Naive B cell (primary cell): ENCODE data around the gene GPR142. TPM values are rescaled to one million over a fixed set of nuclear protein-coding genes. Genes with fewer than 3 reads are reported as not detected.
A peak's percentile ranks its signal among the peaks of the same experiment; 100 is the strongest.

Experiments
- ATAC-seq, 2 donors: fragments of 150-1000 bp; cut with Tn5 transposase; 2 replicates each; pipeline ENCODE4 v1.10.0; 2021; ENCODE audit warnings: low read depth in 2 of 2, mild to moderate bottlenecking in 2 of 2, moderate library complexity in 2 of 2
- DNase-seq: peaks from one replicate; pipeline ENCODE4 v3.0.0; 2022
- H3K27ac Mint-ChIP-seq, 6 donors: one replicate each; pipeline ENCODE4 v1.8.0; 2020 to 2022; ENCODE audit warnings: mild to moderate bottlenecking in 6 of 6, mixed read lengths in 6 of 6, moderate library complexity in 5 of 6, inconsistent platforms in 2 of 6
- H3K27me3 Mint-ChIP-seq, 3 donors: one replicate each; pipeline ENCODE4 v1.8.0; 2021 to 2022; ENCODE audit warnings: mixed read lengths in 3 of 3, mild to moderate bottlenecking in 1 of 3
- H3K36me3 Mint-ChIP-seq, 2 donors: one replicate each; pipeline ENCODE4 v1.8.0; 2020 to 2022; ENCODE audit warnings: mixed read lengths in 2 of 2, inconsistent platforms in 1 of 2, mild to moderate bottlenecking in 1 of 2
- H3K4me1 Mint-ChIP-seq, 3 donors: one replicate each; pipeline ENCODE4 v1.8.0; 2020 to 2022; ENCODE audit warnings: mixed read lengths in 3 of 3, inconsistent platforms in 1 of 3, mild to moderate bottlenecking in 1 of 3, moderate library complexity in 1 of 3
- H3K4me3 Mint-ChIP-seq, 8 donors: one replicate each; pipeline ENCODE4 v1.8.0; 2020 to 2022; ENCODE audit warnings: mild to moderate bottlenecking in 8 of 8, mixed read lengths in 8 of 8, moderate library complexity in 8 of 8, inconsistent platforms in 2 of 8
- H3K9me3 Mint-ChIP-seq, 7 donors: one replicate each; pipeline ENCODE4 v1.8.0; 2020 to 2022; ENCODE audit warnings: mixed read lengths in 7 of 7, mild to moderate bottlenecking in 5 of 7, inconsistent platforms in 2 of 7, moderate library complexity in 1 of 7
- polyA plus RNA-seq, 6 donors: library from polyadenylated mRNA; unstranded; fragments of 300-500 nt; fragmentation: Illumina TruSeq; gene quantifications; one replicate each; pipeline ENCODE4 v1.2.3, GENCODE V29; 2021; ENCODE audit warnings: low read depth in 6 of 6

GPR142 gene
- not detected for polyA plus RNA-seq

DNA sequence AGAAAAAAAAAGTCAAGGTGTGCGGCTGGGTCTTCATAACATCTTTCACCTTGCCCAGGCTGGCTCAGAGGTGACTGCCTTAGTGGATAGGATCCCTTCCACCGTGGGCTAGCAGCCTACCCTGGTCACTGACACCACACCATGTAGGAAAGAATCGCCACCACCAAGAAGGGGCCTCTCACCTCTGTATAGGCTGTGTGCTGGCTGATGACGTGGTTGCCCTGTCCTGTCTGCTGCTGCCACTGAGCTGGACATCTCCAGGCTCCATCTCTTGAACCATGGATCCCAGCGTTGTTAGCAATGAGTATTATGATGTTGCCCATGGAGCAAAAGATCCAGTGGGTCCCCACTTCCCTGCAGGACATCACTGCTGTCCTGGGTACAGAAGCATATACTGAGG lies at the start of gene GPR142:
GPR142 (plus strand) TSS at position 301 of the 400 bp plus-strand sequence. CDS start 2,035 bp downstream, outside the sequence.
- H3K4me1 Mint-ChIP-seq, result peaks cover 7 to 19% (median 10%) of the 10 kb centered on the region in 3 donors
- no peaks in the 10 kb centered on the region for H3K9me3 Mint-ChIP-seq
- ATAC-seq, result no peak
- DNase-seq, result no peak
- peak within 1 kb of the TSS in 2 of 8 donors; percentile 6 to 55 for H3K4me3 Mint-ChIP-seq
- peaks cover 10 to 62% (median 46%) of the 10 kb centered on the region in 3 donors for H3K27me3 Mint-ChIP-seq
- H3K36me3 Mint-ChIP-seq, result no peaks in the 10 kb centered on the region
- no peak within 1 kb of the TSS for H3K27ac Mint-ChIP-seq

DNA sequence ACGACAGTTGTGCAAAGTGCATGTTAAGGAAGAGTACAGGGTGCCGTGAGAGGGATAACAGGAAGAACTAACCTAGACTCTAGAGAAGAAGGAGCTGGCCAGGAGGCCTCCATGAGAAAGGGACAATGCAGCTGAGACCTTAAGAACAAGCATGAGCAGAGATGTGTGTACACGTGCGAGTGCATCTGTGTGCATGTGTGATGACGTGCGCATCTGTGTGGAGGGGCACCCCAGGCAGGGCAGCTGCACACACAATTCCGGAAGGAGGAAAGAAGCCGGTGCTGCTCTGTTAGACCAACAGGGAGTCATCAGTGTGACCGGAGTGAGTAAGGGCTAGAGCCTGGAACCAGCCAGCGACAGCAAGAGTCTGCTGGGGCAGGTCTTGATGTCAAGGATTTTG lies 48.9 kb upstream of the GPR142 start:
- no peaks in the 10 kb centered on the region for H3K36me3 Mint-ChIP-seq
- H3K4me3 Mint-ChIP-seq, result no peak overlapping the region
- ATAC-seq, result no peak
- H3K27me3 Mint-ChIP-seq, result peaks cover 24 to 42% (median 31%) of the 10 kb centered on the region in 3 donors
- peaks cover 0 to 2% (median 0%) of the 10 kb centered on the region in 7 donors for H3K9me3 Mint-ChIP-seq
- DNase-seq, result no peak
- no peak overlapping the region for H3K27ac Mint-ChIP-seq
- no peaks in the 10 kb centered on the region for H3K4me1 Mint-ChIP-seq

- DNase-seq (no peak), ATAC-seq (no peak)
- H3K4me1 Mint-ChIP-seq, result peaks cover 0 to 21% (median 0%) of the 10 kb centered on the region in 3 donors
- H3K27me3 Mint-ChIP-seq, result peaks cover 33 to 69% (median 52%) of the 10 kb centered on the region in 3 donors
- no peak overlapping the region for H3K27ac Mint-ChIP-seq
- no peaks in the 10 kb centered on the region for H3K36me3 Mint-ChIP-seq
- peaks cover 0 to 1% (median 0%) of the 10 kb centered on the region in 7 donors for H3K9me3 Mint-ChIP-seq
- H3K4me3 Mint-ChIP-seq, result peak overlapping the region in 3 of 8 donors; percentile 29 to 57 (median 35)
These were observed 42.8 kb upstream of the GPR142 start for GRCh38 chr17:74324521-74324920.

DNA sequence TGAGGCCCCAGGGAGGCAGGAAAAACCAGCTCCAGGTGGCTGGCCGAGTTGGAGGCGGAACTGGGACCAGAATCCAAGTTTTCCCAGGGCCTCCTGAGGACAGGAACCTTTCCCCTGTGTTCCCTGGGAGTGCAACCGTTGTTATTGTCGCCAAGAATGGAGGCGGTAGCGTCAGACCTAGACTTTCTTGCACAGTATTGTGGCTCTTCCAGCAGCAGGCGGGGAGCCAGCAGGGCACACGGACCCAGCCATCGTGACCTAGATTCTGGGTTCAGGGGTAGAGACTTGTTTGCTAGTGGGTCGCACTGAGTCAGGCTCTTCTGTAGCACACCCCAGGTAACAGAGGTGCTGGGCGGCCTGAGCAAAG lies 41.9 kb upstream of the GPR142 start:
- Mint-ChIP-seq H3K9me3 (peaks cover 0 to 1% (median 0%) of the 10 kb centered on the region in 7 donors), H3K4me3 (peak overlapping the region in 5 of 8 donors; percentile 48 to 73 (median 54)), H3K27ac (no peak overlapping the region), H3K36me3 (no peaks in the 10 kb centered on the region), H3K27me3 (peaks cover 36 to 66% (median 60%) of the 10 kb centered on the region in 3 donors), H3K4me1 (peaks cover 0 to 21% (median 0%) of the 10 kb centered on the region in 3 donors)
- no peak for DNase-seq
- no peak for ATAC-seq

DNA sequence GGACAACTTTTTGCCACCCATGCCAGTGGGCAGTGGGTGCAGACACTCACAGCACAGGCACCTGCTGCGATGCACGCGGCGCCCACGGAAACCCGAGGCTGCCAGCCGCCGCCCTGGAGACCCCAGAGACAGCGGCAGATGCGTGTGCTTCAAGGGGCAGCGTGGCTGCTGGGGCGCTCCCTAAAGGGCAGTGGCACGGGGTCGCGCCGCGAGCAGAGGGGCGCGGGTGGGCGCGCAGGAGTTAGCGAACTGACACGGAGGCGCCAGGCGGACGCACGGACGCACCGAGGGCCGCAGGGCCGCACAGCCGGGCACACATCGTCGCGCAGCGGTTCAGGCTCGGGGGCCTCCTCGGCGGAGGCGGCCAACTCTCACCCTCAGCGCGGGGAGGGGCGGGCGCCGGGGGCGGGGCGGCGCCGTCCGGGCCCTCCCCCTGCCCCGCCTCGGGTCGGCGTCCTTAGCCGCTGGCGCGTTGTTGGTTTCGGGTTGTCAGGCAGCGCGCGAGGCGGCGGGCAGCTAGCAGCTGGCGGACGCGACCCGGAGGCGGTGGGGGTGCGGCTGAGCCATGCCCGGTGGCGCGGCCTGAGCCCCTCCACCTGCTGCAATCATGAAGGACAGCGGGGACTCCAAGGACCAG lies 41.4 kb upstream of the GPR142 start, which contains the start of gene KIF19:
KIF19 (plus strand) TSS at position 484 of the 637 bp plus-strand sequence; CDS start at position 608, 124 bp downstream.
- H3K4me3 Mint-ChIP-seq, result peak within 1 kb of the TSS in 6 of 8 donors; percentile 28 to 75 (median 62)
- DNase-seq, result no peak
- peaks cover 38 to 67% (median 65%) of the 10 kb centered on the region in 3 donors for H3K27me3 Mint-ChIP-seq
- H3K36me3 Mint-ChIP-seq, result no peaks in the 10 kb centered on the region
- peak; percentile 35 to 49 for ATAC-seq
- no peak within 1 kb of the TSS for H3K27ac Mint-ChIP-seq
- H3K4me1 Mint-ChIP-seq, result peaks cover 0 to 21% (median 0%) of the 10 kb centered on the region in 3 donors
- H3K9me3 Mint-ChIP-seq, result peaks cover 0 to 1% (median 0%) of the 10 kb centered on the region in 7 donors

- ATAC-seq (no peak), DNase-seq (no peak)
- Mint-ChIP-seq H3K27me3 (peaks cover 35 to 71% (median 65%) of the 10 kb centered on the region in 3 donors), H3K4me1 (peaks cover 0 to 21% (median 0%) of the 10 kb centered on the region in 3 donors), H3K4me3 (peak overlapping the region in 4 of 8 donors; percentile 17 to 75 (median 44)), H3K27ac (no peak overlapping the region), H3K9me3 (no peaks in the 10 kb centered on the region), H3K36me3 (no peaks in the 10 kb centered on the region)
These were observed 40.8 kb upstream of the GPR142 start for GRCh38 chr17:74326506-74326905.

DNA sequence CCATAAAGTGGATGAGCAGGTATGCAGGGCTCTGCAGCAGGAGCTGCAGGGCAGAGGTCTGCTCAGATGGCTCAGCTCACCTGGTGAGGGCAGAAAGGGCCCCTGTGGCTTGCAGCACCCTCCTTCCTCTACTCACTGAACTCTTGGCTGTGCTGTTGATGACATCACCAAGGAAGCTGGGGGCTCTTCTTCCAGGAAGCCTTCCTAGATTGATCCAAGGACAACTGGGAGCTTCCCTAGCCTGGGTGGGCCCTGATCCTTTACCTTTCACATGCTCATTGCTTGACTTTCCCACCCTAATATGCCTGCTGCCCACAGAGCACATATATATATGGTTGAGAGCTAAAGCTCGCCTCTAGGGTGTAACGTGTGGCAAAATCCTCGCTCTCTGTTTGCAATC lies 38.8 kb upstream of the GPR142 start:
- H3K27me3 Mint-ChIP-seq, result peaks cover 19 to 53% (median 47%) of the 10 kb centered on the region in 3 donors
- ATAC-seq (no peak), DNase-seq (no peak)
- no peaks in the 10 kb centered on the region for H3K36me3 Mint-ChIP-seq
- peaks cover 0 to 21% (median 0%) of the 10 kb centered on the region in 3 donors for H3K4me1 Mint-ChIP-seq
- H3K9me3 Mint-ChIP-seq, result peaks cover 0 to 2% (median 0%) of the 10 kb centered on the region in 7 donors
- H3K4me3 Mint-ChIP-seq, result peak overlapping the region in 1 of 8 donors; percentile 45
- no peak overlapping the region for H3K27ac Mint-ChIP-seq

DNA sequence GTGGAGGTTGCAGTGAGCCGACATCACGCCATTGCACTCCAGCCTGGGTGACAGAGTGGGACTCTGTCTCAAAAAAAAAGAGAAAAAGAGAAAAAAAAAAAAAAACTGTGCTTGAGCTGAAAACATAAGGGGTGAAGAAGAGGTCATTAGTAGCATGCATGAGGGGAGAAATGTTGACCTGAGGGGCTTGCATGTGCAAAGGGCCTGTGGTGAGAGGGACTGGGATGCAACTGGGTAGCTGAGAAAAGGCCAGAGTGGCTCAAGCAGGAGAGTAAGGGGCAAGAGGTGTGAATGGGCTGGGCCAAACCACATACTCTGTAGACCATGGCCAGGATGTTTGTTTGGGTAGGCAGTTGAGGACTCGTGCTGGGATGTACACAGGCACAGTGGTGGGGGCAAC lies 37.9 kb upstream of the GPR142 start:
- peaks cover 0 to 8% (median 0%) of the 10 kb centered on the region in 7 donors for H3K9me3 Mint-ChIP-seq
- peaks cover 15 to 48% (median 41%) of the 10 kb centered on the region in 3 donors for H3K27me3 Mint-ChIP-seq
- H3K27ac Mint-ChIP-seq, result peak overlapping the region in 2 of 6 donors; percentile 12 to 84
- no peak overlapping the region for H3K4me3 Mint-ChIP-seq
- H3K4me1 Mint-ChIP-seq, result peaks cover 0 to 19% (median 0%) of the 10 kb centered on the region in 3 donors
- H3K36me3 Mint-ChIP-seq, result no peaks in the 10 kb centered on the region
- ATAC-seq, result no peak
- no peak for DNase-seq

GRCh38 chr17:74330446-74330845 lies 36.9 kb upstream of the GPR142 start:
- Mint-ChIP-seq H3K27me3 (peaks cover 12 to 40% (median 35%) of the 10 kb centered on the region in 3 donors), H3K27ac (no peak overlapping the region), H3K36me3 (no peaks in the 10 kb centered on the region), H3K9me3 (peaks cover 0 to 16% (median 6%) of the 10 kb centered on the region in 7 donors), H3K4me3 (no peak overlapping the region), H3K4me1 (peaks cover 0 to 10% (median 0%) of the 10 kb centered on the region in 3 donors)
- ATAC-seq (no peak), DNase-seq (no peak)

DNA sequence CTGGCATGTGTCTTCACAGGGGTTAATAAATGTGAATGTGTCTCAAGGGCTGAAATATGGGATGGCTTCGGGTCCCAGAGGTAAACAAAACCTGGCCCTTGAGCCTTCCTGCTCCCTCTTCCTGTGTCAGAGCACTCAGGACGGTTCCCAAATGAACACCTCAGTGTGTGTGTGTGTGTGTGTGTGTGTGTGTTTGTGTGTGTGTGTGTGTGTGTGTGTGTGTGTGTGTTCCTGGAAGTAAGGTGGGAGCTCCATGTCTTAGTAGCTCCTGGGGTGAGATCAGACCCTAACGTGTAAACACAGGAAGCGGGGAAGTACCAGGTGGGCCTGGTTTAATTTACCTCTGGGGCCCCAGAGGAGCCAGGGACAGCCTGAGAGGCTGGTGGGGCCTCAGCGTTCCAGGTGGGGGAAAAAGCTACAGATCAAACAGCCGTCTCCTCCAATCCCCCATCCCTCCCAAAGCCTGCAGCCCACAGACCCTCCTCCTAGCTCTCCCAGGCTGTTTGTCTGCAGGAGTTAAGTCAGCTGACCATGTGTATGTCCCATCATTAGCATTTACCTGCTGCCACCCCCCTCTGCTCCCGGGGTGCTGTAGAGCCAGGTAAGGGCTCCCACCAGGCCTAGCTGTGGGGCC lies 35.2 kb upstream of the GPR142 start:
- no peak overlapping the region for H3K4me3 Mint-ChIP-seq
- peaks cover 0 to 19% (median 6%) of the 10 kb centered on the region in 7 donors for H3K9me3 Mint-ChIP-seq
- no peak overlapping the region for H3K27ac Mint-ChIP-seq
- H3K27me3 Mint-ChIP-seq, result peaks cover 11 to 30% (median 27%) of the 10 kb centered on the region in 3 donors
- DNase-seq (no peak), ATAC-seq (no peak)
- H3K36me3 Mint-ChIP-seq, result no peaks in the 10 kb centered on the region
- H3K4me1 Mint-ChIP-seq, result peaks cover 0 to 3% (median 0%) of the 10 kb centered on the region in 3 donors

DNA sequence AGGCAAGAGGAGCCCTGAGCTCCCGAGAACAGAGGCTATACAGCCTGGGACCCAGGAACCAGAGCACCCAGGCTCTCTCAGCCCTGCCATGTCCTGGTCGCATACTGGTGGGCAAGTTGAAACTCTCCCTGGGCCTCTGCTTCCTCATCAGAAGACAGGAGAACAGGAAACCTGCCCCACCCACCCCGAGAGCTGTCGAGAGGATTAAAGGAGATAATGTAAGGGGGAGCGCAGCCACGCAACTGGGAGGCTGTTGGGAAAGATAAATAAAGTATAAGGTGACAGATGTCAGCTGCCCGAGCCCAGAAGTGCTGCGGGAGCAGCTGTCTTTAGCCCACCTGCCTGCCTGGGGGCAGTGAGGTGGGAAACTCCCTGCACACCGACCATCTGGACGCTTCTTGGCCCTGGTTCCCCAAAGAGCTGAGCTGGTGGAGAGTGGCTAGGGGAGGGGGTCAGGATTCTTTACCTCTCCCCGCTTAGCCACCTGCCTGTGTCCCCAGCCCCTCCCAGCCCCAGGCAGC lies 34.5 kb upstream of the GPR142 start:
- peaks cover 7 to 26% (median 23%) of the 10 kb centered on the region in 3 donors for H3K27me3 Mint-ChIP-seq
- no peaks in the 10 kb centered on the region for H3K36me3 Mint-ChIP-seq
- H3K4me3 Mint-ChIP-seq, result no peak overlapping the region
- no peak for DNase-seq
- no peaks in the 10 kb centered on the region for H3K4me1 Mint-ChIP-seq
- H3K9me3 Mint-ChIP-seq, result peaks cover 0 to 19% (median 6%) of the 10 kb centered on the region in 7 donors
- H3K27ac Mint-ChIP-seq, result no peak overlapping the region
- ATAC-seq, result no peak

DNA sequence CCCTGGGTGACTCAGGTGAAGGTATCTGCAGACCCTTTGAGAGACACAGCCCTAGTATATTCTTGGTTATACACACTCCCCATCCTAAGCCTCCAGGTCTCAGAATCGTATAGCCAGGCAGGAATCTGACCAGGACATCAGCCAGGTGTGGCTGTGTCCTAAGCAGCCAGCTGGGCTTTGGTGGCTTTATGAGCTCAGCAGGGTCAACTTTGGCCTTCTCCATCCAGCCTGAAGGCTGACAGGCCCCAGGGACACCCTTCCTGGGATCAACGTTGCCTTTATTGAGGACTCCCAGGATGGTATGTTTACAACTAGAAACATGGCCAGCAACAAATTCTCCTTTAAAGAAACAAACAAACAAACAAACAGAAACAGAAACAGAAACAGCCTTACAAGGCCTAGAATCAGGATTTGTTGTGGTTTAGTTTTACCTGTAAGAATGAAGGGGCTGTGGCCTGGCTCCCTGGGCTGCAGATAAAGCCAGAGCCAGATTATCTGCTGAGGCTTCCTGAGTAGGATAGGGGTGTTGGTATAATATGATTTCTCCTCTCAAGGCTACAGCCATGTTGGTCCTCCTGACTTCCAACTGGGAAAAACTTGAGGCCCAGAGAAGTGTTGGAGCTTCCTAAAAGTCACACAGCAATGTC lies 32.8 kb upstream of the GPR142 start:
- DNase-seq, result no peak
- Mint-ChIP-seq H3K27me3 (peaks cover 6 to 22% (median 16%) of the 10 kb centered on the region in 3 donors), H3K4me1 (no peaks in the 10 kb centered on the region), H3K27ac (no peak overlapping the region), H3K9me3 (peaks cover 0 to 19% (median 6%) of the 10 kb centered on the region in 7 donors), H3K4me3 (no peak overlapping the region), H3K36me3 (no peaks in the 10 kb centered on the region)
- ATAC-seq, result no peak

DNA sequence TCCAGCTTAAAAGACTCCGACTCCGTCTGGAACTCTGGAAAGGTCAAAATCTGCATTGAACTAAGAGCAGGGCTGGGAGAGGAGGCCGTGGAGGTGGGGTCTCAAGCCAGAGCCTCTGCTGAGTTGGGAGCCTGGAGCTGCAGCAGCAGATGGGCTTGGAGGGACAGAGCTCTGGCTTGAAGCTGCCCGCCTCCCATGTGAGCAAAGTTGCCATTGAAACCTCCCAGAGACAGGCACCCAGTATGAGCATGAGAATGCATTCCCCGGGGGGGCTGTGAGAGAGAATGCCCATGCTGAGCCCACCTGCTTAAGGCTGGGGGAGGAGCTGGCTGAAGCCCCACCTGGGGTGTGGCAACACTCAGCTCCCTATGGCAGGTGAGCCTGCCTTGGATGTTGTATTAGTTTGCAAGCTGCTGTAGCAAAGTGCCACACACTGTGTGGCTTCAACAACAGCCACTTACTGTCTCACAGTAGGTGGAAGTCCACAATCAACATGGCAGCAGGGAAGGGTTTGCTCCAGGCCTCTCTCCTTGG lies 31.7 kb upstream of the GPR142 start:
- Mint-ChIP-seq H3K27me3 (peaks cover 3 to 27% (median 6%) of the 10 kb centered on the region in 3 donors), H3K27ac (no peak overlapping the region), H3K4me1 (no peaks in the 10 kb centered on the region), H3K9me3 (peaks cover 0 to 19% (median 6%) of the 10 kb centered on the region in 7 donors), H3K36me3 (no peaks in the 10 kb centered on the region), H3K4me3 (no peak overlapping the region)
- ATAC-seq (no peak), DNase-seq (no peak)
